ENCODE measurements around the gene TICAM2. TPM values are rescaled to one million over a fixed set of nuclear protein-coding genes. Genes with fewer than 3 reads are reported as not detected.

Gene TICAM2
- 0.63 and 0.65 TPM in 2 replicates for total RNA-seq

GRCh38 chr5:115601701-115602590 is at the start of gene TICAM2:
TICAM2 (minus strand) TSS chr5:115602479; CDS start chr5:115581256, 21,223 bp downstream.

GRCh38 chr5:115625579-115626444 is 23.5 kb upstream of the TICAM2 start, which contains the start of gene TMED7:
TMED7 (minus strand) TSS chr5:115626036; CDS start chr5:115625792, 244 bp downstream.

GRCh38 chr5:115544436-115545350 is 57.6 kb downstream of the TICAM2 start, which contains the start of gene FEM1C:
FEM1C (minus strand) TSS chr5:115544775; CDS start chr5:115543493, 1,282 bp downstream.

Other genes with a start within 250 kb of the TICAM2 start
- gene FEM1C, start 57.7 kb downstream of the TICAM2 start, total RNA-seq: 10.8 and 21.6 TPM in 2 replicates
- 53.9 and 104 TPM in 2 replicates for gene TMED7, start 23.6 kb upstream of the TICAM2 start, total RNA-seq
- gene CDO1, start 214.2 kb upstream of the TICAM2 start, total RNA-seq: 0.63 and 0.81 TPM in 2 replicates
- 15.5 and 40.2 TPM in 2 replicates for gene ATG12, start 239.1 kb upstream of the TICAM2 start, total RNA-seq
- gene AP3S1, start 239.5 kb upstream of the TICAM2 start, total RNA-seq: 42.4 and 55.4 TPM in 2 replicates

Data from bladder microvascular endothelial cell (primary cell).